Stimulated activated CD4-positive, alpha-beta T cell treated with anti-CD3 and anti-CD28 coated beads, Interleukin-4, amount 100 ng/mL, for 1 hour (primary cell): ENCODE data around the gene OR56B4.
"Not testable (repeated sequence)": the region's sequence is repeated elsewhere in the genome, so short reads cannot be mapped to it uniquely, and the experiment has no call there.

Source experiments
- DNase-seq: peaks from one replicate; pipeline ENCODE4 v3.0.0-alpha.2; 2020

Gene OR56B4

GRCh38 chr11:6107384-6107783 lies at the start of gene OR56B4:
OR56B4 (plus strand) TSS chr11:6107684; CDS start chr11:6107779, 95 bp downstream.
- not testable (repeated sequence) for DNase-seq

GRCh38 chr11:6061475-6061874 lies 46.0 kb upstream of the OR56B4 start:
- no peak for DNase-seq

GRCh38 chr11:6062691-6063358 lies 44.7 kb upstream of the OR56B4 start:
- no peak for DNase-seq

GRCh38 chr11:6067502-6067901 lies 40.0 kb upstream of the OR56B4 start:
- DNase-seq: no peak

GRCh38 chr11:6076443-6076842 lies 31.0 kb upstream of the OR56B4 start:
- DNase-seq: not testable (repeated sequence)

GRCh38 chr11:6077723-6078122 lies 29.8 kb upstream of the OR56B4 start:
- no peak for DNase-seq

GRCh38 chr11:6079463-6079862 lies 28.0 kb upstream of the OR56B4 start:
- DNase-seq: no peak

GRCh38 chr11:6083129-6083528 lies 24.4 kb upstream of the OR56B4 start:
- DNase-seq: no peak

GRCh38 chr11:6084587-6084986 lies 22.9 kb upstream of the OR56B4 start:
- DNase-seq: no peak

GRCh38 chr11:6094186-6094585 lies 13.3 kb upstream of the OR56B4 start:
- no peak for DNase-seq

- no peak for DNase-seq
These were observed 11.7 kb upstream of the OR56B4 start for GRCh38 chr11:6095798-6096197.

GRCh38 chr11:6096417-6096816 lies 11.1 kb upstream of the OR56B4 start:
- DNase-seq: no peak

GRCh38 chr11:6099577-6099976 lies 7.9 kb upstream of the OR56B4 start:
- DNase-seq: no peak

GRCh38 chr11:6110011-6110410 lies 2.5 kb downstream of the OR56B4 start:
- DNase-seq: no peak

GRCh38 chr11:6111673-6112072 lies 4.2 kb downstream of the OR56B4 start:
- DNase-seq: no peak

GRCh38 chr11:6116638-6117037 lies 9.2 kb downstream of the OR56B4 start:
- no peak for DNase-seq

- no peak for DNase-seq
These were observed 16.8 kb downstream of the OR56B4 start for GRCh38 chr11:6124245-6124644.

GRCh38 chr11:6127881-6128280 lies 20.4 kb downstream of the OR56B4 start:
- DNase-seq: no peak

GRCh38 chr11:6129011-6129410 lies 21.5 kb downstream of the OR56B4 start:
- no peak for DNase-seq

GRCh38 chr11:6129635-6130034 lies 22.2 kb downstream of the OR56B4 start:
- DNase-seq: no peak

GRCh38 chr11:6132431-6132830 lies 24.9 kb downstream of the OR56B4 start:
- DNase-seq: no peak

- not testable (repeated sequence) for DNase-seq
These were observed 28.5 kb downstream of the OR56B4 start for GRCh38 chr11:6135936-6136335.

- no peak for DNase-seq
These were observed 35.5 kb downstream of the OR56B4 start for GRCh38 chr11:6142936-6143335.

GRCh38 chr11:6143737-6144136 lies 36.3 kb downstream of the OR56B4 start:
- not testable (repeated sequence) for DNase-seq

- DNase-seq: no peak
These were observed 43.6 kb downstream of the OR56B4 start for GRCh38 chr11:6151117-6151516.
